Stimulated activated CD4-positive, alpha-beta T cell treated with anti-CD3 and anti-CD28 coated beads, TNF-alpha, amount 100 ng/mL, for 24 hours (primary cell): ENCODE results near the gene LMBRD2.
"Not testable (repeated sequence)": the region's sequence is repeated elsewhere in the genome, so short reads cannot be mapped to it uniquely, and the experiment has no call there.

ENCODE experiments used
- DNase-seq, 3 experiments: peaks; one replicate each; pipeline ENCODE4 v3.0.0-alpha.2; 2020; ENCODE audit warnings: low read depth in 3 of 3

LMBRD2 gene

DNA sequence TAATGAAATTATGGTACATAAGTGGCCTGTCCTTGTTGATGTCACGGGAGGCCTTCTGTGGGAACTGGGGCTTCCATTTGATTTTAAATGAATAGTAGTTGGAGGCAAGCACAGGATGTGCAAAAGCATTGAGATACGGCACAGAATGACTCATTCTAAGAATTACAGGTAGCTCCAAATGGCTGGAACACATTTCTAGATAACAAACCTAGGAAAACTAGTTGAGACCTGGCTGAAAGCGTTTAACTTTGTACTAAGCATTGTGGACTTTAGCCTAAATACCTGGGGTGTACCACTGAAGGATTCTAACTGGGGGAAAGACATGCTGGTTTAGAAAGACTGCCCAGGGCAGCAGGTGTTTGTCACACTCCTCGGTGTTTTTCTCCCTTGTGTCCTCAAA lies 9.7 kb upstream of the LMBRD2 start:
- DNase-seq = no peak

DNA sequence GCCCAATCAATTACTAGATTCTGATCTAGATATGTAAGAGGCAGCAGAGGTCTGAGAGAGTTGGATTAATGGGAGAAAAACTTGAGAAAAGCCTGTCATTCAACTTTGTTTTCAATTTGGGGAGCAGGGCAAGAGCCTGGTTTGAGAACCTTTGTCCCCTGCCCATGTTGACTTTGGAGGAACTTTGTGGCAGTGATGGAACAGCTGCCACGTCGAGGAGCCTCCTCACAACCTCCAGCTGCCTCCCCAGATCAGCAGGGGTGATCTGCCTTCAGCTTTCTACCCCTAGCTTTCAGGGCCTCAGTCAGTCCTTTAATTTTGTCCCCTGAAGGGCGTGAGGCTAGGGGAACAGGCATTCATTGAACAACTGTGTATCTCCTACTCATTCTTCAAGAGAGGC lies 8.9 kb upstream of the LMBRD2 start:
- DNase-seq = no peak

DNA sequence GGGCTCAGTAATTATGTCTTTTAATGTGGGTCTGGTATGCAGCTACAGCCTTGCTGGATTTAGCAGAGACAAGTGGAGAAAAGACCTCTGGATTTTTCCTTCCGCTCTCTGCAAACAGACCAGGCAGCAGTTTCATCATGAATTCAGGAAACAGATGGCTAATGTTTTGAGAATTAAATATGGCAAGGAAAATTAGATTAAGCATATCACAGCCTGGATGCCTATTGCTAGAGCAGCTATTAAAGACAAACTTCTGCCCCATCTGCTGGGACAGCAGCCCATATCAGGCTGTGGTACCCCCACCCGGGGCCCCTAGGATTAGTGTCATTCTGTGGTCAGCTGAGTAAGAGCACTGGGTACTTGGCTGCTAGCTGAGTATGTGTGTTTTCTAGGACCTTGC lies 6.5 kb upstream of the LMBRD2 start:
- DNase-seq = no peak

DNA sequence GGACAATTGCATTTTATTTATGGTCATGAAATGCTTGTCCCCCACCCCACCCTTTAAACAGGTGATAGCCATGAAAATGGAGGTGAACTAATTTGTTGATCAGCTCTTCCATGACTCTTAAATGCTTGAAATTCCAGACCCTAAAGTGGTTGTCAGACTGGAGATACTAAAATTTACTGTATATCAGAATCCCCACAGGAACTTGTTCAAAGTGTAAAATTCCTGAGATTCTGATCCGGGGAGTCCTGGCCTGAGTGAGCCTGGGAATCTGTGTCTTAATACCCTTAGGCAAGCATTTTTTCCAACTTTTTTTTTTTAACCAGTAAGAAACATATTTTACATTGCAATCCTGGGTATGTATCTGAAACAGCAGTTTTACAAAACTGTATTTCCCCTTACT lies 4.9 kb upstream of the LMBRD2 start:
- no peak for DNase-seq

DNA sequence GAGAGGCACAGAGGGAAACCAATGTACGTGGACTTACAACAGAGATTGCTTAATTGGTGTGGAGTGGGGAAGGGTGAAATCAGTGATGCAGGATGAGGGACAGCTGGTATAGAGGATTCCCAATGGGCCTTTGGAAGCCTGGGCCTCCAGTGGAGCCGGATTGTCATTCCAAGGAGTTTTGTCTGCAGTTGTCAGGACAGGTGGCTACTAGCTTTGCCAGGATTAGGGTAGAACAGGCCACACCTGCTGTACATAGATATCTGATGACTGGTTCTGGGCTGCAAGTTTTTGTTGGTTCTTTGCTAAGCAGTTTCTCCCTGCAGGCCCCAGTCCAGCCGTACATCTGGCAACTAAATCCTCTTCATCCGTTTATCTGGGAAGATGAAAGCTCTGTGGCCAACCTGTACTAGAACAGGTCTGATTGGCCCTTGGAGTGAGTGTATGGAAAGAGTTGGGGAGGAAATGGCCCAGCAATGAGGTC lies 4.5 kb upstream of the LMBRD2 start:
- no peak for DNase-seq

DNA sequence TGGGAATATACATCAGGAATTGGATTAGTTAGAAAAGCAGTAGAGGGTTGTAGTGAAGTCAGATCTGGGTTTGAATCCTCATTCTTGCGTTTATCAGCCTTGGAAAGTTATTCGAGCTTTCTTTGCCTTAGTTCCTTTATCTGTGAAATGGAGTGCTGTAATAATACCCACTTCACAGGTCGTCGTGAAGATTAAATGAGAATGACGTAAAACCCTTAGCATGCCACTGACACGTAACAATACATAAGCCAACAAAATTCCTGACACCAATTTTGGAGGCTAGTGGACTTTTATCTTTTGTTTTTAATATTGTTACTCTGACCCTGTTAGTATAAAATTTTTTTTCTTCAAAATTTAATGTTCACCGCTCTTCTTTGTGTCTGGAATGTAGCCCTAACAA lies 3.6 kb upstream of the LMBRD2 start:
- DNase-seq = no peak

DNA sequence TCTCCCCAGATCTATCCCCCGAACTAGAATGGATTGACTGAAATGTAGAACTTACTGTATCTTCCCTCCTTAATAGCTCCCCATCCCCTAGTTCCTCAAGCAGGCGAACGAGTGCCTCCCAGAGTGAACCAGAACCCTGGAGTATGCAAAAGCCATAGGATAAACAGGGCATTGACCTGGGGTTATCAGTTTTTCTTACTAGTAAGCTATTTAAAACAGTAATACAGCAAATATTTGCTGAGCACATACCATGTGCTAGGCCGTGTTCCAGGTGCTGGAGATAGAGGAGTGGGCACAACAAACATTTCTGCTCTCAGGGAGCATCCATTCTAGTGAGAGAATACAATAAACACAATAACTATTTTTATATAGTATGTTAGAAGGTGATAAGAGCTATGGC lies 2.0 kb upstream of the LMBRD2 start:
- no peak for DNase-seq

DNA sequence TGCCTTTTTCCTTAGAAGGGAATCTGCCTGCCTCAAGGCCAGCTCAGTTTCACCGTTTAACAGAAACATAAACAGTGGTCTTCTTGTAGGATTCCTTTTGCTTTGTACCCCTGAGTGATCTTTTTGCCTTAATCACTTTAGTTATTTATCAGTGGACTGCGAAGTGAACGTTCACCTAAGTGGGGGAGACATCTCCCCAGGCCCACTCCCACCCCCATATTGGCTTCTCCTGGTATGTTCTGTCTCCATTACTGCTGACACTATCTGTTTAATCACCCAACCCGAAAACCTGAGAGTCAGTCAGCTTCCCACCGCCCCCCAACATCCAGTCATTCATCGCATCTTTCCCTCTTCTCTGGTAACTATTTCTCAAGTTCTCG lies 1.6 kb upstream of the LMBRD2 start:
- no peak for DNase-seq

DNA sequence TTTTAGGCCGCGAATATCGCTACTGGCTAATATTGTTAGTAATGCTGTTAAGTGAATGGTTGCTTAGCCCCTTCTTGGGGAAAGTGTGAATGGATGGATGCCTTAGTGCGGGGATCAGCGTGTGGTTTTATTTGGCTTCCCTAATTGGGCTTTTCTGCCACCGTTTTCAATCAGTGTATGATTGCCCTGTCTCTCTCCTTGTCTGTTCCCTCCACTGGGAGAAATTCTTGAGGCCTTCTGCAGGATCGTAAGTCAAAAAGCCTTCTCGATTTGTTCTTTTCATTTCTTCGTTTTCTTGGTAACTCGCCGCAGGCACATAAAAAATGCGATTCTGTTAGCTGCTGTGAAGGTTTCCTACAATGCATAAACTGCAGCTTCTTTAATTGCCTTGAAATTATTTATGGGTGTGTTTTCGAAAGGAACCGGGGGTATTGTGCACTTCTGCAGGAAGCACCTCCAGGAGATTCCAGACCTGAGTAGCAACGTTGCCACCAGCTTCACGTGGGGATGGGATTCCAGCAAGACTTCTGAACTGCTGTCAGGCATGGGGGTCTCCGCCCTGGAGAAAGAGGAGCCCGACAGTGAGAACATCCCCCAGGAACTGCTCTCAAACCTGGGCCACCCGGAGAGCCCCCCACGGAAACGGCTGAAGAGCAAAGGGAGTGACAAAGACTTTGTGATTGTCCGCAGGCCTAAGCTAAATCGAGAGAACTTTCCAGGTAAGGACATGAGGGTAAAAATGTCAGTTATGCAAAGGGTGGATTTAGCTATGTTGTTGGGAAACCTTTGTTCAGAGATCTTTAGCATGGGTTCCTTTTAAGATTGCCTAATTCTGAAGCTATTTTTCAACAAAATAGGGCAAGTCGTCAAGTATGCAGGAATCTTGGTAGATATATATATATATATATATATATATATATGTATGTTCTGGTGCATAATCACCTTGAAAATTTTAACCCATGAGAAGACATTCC lies 924 bp upstream of the LMBRD2 start:
- no peak for DNase-seq

DNA sequence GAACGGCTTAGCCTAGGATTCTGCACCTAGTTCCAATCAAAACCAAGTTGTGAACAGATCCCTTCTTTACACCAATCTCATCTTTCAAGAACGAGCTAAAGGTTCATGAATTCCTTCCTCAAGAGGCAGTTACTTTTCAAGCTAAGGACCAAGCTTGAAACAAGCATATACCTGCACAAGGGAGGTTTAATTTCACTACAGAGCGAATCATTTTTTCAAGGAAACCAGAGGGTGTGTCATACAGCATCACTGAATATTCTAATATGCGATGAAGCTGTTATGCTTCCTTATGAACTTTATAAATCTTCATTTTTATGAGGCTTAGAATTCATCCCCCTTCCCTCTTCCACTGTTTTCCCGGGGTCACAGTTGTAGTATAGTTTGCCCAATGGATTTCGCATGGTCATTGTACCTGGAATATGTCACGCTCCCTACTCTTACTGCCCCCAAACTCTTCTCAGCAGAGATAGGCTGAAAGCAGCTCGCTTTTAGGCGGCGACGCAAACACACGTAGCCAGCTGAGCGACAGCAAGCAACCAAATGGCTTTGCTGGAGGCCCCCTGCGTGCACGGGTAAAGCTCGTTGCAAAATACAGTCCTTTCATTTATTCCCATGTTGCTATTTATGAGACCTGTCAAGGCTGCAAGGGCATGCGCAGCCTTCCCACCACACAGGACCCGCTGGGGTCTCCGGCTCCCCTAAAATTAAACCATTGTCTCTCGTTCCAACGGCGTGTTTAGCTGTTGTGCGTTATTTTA lies 832 bp downstream of the LMBRD2 start:
- peak; percentile 16 to 48 (median 29) for DNase-seq

DNA sequence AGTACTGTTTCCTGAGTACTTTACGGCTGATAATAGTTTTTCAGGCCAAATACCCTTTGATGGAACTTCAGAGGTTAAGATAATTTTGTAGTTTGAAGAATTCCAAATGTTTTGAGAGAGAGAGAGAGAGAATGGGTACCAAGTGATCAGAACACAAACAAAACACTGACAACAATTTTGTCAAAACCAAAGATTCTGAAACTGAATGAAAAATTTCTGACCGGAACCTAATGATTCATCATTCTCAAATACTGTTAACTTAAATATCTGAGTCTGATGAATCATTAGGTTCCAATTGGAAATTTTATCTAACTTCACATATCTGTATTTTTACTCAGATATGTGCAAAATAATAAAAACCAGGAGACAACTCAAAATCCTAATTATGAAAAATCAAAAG lies 4.0 kb downstream of the LMBRD2 start:
- DNase-seq = no peak

DNA sequence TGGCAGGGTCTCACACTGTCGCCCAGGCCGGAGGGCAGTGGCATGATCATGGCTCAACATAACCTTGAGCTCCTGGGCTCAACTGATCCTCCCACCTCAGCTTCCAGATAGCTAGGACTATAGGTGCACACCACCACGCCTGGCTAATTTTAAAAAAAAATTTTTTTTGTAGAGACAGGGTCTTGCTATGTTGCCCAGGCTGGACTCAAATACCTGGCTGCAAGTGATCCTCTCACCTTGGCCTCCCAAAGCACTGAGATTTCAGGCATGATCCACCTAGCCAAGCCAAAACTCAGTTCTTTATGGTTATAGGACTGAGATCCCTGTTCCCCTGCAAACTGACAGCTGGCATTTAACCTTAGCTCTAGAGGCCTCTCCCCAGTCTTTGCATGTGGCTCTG lies 5.3 kb downstream of the LMBRD2 start:
- no peak for DNase-seq

DNA sequence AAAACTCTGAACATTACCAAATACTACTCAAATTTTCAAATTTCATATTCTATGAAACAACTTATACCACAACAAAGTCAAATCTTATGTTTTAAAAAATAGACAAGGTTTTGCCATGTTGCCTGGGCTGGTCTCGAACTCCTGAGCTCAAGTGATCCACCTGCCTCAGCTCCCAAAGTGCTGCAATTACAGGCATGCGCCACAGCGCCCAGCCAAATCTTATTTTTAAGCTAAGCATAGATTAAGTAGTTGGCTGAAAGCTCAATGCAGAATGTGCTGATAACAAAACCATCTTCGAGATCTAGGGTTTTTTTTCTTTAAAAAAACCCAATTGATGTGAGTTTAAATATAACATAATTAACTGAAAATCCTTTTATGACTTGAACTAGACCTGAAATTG lies 6.4 kb downstream of the LMBRD2 start:
- DNase-seq = no peak

DNA sequence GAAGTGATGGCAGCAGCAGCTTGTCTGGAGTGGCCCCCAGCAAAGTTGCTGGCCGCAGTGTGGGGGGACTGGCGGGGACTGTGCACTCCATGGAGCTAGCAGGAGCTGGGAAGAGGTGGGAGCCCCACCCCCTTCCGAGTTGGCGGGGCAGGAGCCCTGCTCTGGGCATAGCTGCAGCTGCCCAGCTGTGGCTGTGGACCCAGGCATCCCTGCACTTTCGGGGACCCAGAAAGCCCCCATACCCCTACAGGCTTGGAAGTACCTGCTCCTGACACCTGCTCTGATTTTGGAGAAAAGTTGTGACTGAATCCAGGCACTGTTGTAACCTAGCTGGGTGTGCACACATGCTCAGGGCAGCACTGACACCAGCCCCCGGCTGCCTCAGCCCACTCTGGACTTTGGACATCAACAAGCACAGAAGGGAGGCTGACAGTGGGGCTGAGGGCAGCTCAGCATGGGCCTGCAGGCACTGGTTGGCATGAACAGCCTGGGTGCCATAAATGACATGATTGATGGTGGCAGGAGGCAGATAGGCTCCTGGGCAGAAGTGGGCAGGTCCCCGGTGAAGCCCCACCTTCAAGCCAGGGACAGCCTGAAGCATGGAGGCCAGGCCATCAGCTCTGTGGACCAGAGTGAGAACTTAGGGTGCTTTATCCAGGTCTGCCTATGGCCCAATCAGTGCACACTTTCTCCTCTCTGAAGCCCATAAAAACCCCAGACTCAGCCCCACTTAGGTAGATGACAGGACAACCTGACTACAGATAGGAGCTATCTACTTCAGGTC lies 12.6 kb downstream of the LMBRD2 start:
- DNase-seq = no peak

DNA sequence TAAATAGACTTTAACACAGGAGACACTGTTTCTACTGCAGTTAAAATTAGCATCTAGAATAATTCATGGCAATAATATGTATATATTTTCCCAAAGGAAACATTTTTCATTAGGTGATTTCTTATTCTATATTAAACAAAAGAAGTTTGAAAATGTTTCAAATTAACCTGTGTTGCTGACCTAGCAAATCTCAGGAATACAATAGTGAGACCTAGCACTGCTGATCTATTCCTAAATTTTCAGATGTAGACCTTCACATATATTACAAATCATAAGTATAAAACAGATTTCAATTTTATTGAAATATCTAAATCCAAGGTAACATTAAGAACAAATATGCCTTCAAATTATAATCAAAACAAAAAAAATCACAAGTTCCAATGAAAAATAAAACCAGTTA lies 15.1 kb downstream of the LMBRD2 start:
- no peak for DNase-seq

DNA sequence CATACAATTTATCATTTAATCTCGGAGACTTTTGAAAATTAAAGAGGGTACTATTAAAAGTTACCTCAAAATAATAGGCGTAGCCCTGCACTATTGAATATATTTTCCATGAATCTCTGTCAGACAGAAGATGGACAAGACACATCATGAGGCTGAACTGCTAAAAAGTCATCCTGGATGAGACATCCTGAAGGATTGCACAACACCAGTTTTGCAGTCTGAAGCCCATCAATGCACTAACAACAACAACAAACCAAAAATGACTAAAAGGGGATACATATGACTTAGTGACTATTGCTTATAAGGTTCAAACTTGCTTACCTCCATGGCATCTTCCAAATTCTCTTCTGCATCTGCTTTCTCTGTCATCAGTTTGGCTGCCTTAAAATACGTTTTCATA lies 15.7 kb downstream of the LMBRD2 start:
- no peak for DNase-seq

DNA sequence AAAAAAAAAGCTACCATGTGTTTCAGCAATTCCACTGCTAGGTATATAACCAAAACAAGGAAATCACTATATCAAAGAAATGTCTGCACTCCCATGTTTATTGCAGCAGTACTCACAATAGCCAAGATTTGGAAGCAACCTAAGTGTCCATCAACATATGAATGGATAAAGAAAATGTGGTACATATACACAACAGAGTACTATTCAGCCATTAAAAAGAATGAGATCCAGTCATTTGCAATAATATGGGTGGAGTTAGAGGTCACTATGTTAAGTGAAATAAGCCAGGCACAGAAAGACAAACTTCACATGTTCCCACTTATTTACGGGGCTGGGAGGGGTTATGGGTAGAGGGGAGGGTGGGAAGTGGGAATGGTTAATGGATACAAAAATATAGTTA lies 18.7 kb downstream of the LMBRD2 start:
- DNase-seq = not testable (repeated sequence)

DNA sequence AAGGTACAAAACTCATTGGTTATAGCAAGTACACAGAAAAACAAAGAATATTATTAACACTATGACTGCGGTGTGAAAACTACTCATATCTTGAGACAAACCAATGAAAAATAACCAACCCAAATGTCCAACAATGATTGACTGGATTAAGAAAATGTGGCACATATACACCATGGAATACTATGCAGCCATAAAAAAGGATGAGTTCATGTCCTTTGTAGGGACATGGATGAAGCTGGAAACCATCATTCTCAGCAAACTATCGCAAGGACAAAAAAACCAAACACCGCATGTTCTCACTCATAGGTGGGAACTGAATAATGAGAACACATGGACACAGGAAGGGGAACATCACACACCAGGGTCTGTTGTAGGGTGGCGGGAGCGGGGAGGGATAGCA lies 22.0 kb downstream of the LMBRD2 start:
- not testable (repeated sequence) for DNase-seq

DNA sequence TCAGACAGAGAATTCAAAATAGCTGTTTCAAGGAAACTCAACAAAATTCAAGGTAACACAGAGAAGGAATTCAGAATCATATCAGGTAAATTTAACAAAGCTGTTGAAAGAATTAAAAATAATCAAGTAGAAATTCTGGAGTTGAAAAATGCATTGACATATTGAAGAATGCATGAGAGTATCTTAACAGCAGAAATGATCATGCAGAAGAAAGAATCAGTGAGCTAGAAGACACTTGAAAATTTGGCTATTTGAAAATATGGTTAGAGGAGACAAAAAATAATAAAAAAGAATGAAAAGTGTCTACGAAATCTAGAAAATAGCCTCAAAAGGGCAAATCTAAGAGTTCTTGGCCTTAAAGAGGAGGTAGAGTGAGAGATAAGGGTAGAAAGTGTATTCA lies 22.9 kb downstream of the LMBRD2 start:
- no peak for DNase-seq

DNA sequence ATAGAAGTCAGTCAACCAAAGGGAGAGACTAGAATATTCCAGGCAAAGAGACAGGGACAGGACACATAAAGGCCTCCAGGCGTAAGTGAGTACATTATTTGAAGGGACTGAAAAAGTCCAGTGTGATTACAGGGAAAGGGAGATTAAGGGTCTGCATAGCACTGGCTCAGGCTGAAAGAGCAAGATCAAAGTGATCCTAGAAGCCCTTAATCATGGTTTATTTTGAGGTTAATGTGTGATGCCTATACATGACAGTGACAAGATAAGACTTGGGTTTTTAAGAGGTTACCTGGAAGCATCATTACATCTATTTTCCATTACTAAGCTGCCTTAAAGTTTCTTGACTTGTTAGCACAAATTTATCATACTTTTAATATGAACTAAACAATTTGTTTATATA lies 25.8 kb downstream of the LMBRD2 start:
- no peak for DNase-seq

DNA sequence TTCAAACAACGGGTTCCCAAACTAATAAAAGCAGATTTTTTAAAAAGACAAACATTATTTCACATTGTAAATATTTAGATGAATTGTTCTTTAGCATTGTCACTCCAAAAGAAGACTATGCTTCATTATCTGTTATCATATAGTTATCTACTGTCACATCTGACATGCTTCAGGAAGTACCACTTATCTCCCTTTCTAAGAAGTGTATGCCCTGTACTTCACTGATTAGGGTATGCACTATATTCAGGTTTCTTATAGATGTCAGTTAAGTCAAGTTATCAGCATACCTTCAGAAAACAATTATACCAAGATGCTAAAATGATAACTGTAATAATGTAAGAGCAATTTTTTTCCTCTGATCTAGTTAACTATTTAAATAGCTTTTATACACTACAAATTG lies 40.4 kb downstream of the LMBRD2 start:
- no peak for DNase-seq

DNA sequence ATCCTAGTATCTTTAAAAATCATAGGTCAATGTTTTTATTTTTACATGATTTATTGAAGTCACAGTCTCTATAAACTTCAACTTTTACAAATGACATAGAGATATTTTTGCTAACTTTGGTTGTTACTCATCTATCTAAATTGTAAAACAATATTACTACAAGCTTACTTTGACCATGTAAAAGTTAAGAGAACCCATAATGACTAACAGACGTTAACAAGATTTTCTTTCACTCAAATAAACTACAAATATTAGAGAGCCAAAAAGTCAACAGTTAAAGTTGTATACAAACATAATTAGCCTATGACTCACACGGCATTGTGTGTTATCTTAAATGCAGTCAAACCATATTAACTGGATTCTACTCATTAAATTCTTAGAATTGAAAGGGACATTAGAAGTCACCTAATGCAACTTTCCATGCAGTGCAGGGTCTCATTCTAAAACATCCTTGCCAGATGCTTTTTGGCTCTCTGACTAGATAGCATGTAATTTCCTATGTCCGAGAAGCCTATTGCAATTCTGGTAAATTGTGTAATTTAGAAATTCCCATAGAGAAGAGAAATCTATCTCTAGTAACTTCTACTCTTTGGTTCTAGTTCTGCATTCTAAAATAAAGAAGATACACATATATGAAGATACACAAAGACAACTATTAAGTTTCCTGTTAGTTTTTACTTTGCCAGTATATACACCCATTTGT lies 42.8 kb downstream of the LMBRD2 start:
- DNase-seq = no peak
